HepG2 (cell line): ENCODE results near the gene NCOA3. TPM values are rescaled to one million over a fixed set of nuclear protein-coding genes. Genes with fewer than 3 reads are reported as not detected.

Experiments
- ARNT2 ChIP-seq: sonication (generic); formaldehyde crosslinking; IDR thresholded peaks from 2 replicates; pipeline ENCODE4 v1.8.0; 2022; ENCODE audit warnings: mild to moderate bottlenecking, low read depth, missing genetic modification reagents, moderate library complexity
- DRAP1 ChIP-seq: IDR thresholded peaks from 2 replicates; pipeline ENCODE4 v1.6.1; 2016; ENCODE audit warnings: missing genetic modification reagents, missing compliant biosample characterization
- GATAD1 ChIP-seq: IDR thresholded peaks from 2 replicates; pipeline ENCODE4 v1.6.1; 2016; ENCODE audit warnings: missing genetic modification reagents, missing compliant biosample characterization
- HNRNPL ChIP-seq: fragments of 200-400 bp; formaldehyde crosslinking; IDR thresholded peaks from 2 replicates; pipeline ENCODE4 v1.6.1; 2017; ENCODE audit warnings: mild to moderate bottlenecking, low read depth, low read length
- IRX3 ChIP-seq: sonication (generic); formaldehyde crosslinking; IDR thresholded peaks from 2 replicates; pipeline ENCODE4 v1.8.1; 2023; ENCODE audit warnings: mild to moderate bottlenecking, low read depth, missing genetic modification reagents, borderline replicate concordance
- NCOR1 ChIP-seq: fragments of 200-600 bp; sonication (generic); IDR thresholded peaks from 2 replicates; pipeline ENCODE4 v1.7.0; 2017; ENCODE audit warnings: antibody characterized with exemption, low read length, borderline replicate concordance
- PHF8 ChIP-seq: sonication (generic); formaldehyde crosslinking; IDR thresholded peaks from 2 replicates; pipeline ENCODE4 v1.5.0; 2020; ENCODE audit warnings: missing genetic modification reagents
- POLR2AphosphoS2 ChIP-seq: IDR thresholded peaks from 2 replicates; pipeline ENCODE4 v1.6.1; 2011; ENCODE audit warnings: low read depth, low read length, improper control_type of control experiment
- RELA ChIP-seq: sonication (generic); formaldehyde crosslinking; IDR thresholded peaks from 2 replicates; pipeline ENCODE4 v1.4.0; 2020; ENCODE audit warnings: missing genetic modification reagents
- TBX3 ChIP-seq: fragments of 450-650 bp; IDR thresholded peaks from 2 replicates; pipeline ENCODE4 v1.6.1; 2017; ENCODE audit warnings: antibody characterized with exemption, mild to moderate bottlenecking, inconsistent platforms, borderline replicate concordance
- ZBTB21 ChIP-seq: sonication (generic); formaldehyde crosslinking; IDR thresholded peaks from 2 replicates; pipeline ENCODE4 v1.4.0; 2020; ENCODE audit warnings: missing genetic modification reagents
- ZBTB34 ChIP-seq: sonication (generic); formaldehyde crosslinking; IDR thresholded peaks from 2 replicates; pipeline ENCODE4 v1.8.0; 2022; ENCODE audit warnings: mild to moderate bottlenecking, missing genetic modification reagents
- ZFY ChIP-seq: sonication (generic); formaldehyde crosslinking; IDR thresholded peaks from 2 replicates; pipeline ENCODE4 v1.4.0; 2020; ENCODE audit warnings: missing genetic modification reagents
- ZNF260 ChIP-seq: sonication (generic); formaldehyde crosslinking; IDR thresholded peaks from 2 replicates; pipeline ENCODE4 v1.4.0; 2020; ENCODE audit warnings: missing genetic modification reagents, low read depth, mild to moderate bottlenecking, borderline replicate concordance
- ZNF503 ChIP-seq: sonication (generic); formaldehyde crosslinking; IDR thresholded peaks from 2 replicates; pipeline ENCODE4 v1.4.0; 2020; ENCODE audit warnings: missing genetic modification reagents
- ZNF564 ChIP-seq: sonication (generic); formaldehyde crosslinking; IDR thresholded peaks from 2 replicates; pipeline ENCODE4 v1.8.1; 2023; ENCODE audit warnings: mild to moderate bottlenecking, missing genetic modification reagents
- ZNF580 ChIP-seq: IDR thresholded peaks from 2 replicates; pipeline ENCODE4 v1.6.1; 2016; ENCODE audit warnings: low read depth, borderline replicate concordance
- ZNF652 ChIP-seq: IDR thresholded peaks from 2 replicates; pipeline ENCODE4 v1.6.1; 2016; ENCODE audit warnings: low read depth, borderline replicate concordance
- ZNF660 ChIP-seq: sonication (generic); formaldehyde crosslinking; IDR thresholded peaks from 2 replicates; pipeline ENCODE4 v1.5.1; 2020; ENCODE audit warnings: mild to moderate bottlenecking, low read depth, missing genetic modification reagents, borderline replicate concordance
- ZNF790 ChIP-seq: sonication (generic); formaldehyde crosslinking; IDR thresholded peaks from 2 replicates; pipeline ENCODE4 v1.8.0; 2022; ENCODE audit warnings: missing genetic modification reagents, mild to moderate bottlenecking, borderline replicate concordance
- ZSCAN12 ChIP-seq: sonication (generic); formaldehyde crosslinking; IDR thresholded peaks from 2 replicates; pipeline ENCODE4 v1.9.0; 2021; ENCODE audit warnings: mild to moderate bottlenecking, missing genetic modification reagents
- ZSCAN31 ChIP-seq: sonication (generic); formaldehyde crosslinking; IDR thresholded peaks from 2 replicates; pipeline ENCODE4 v1.5.0; 2020; ENCODE audit warnings: low read depth, mild to moderate bottlenecking, missing genetic modification reagents
- polyA plus RNA-seq, 8 experiments: library from polyadenylated mRNA; depleted of rRNA in 3 of 8; stranded (reverse) in 7 of 8; unstranded in 1 of 8; fragments of >200 nt; fragmentation: Illumina TruSeq in 4 of 8; extraction: Trizol in 4 of 8; gene quantifications; 2 replicates each; pipeline versions ENCODE4 v1.2.1 to v1.2.3, GENCODE V29; 2011 to 2016; ENCODE audit warnings: low read depth in 4 of 8, missing spikeins in 1 of 8, mixed read lengths in 1 of 8; ENCODE audit not compliant: insufficient read depth in 1 of 8
- total RNA-seq, 5 experiments: library from RNA; depleted of rRNA; stranded (reverse); fragments of >200 nt; fragmentation: Illumina TruSeq; extraction: Trizol; gene quantifications; 2 replicates each; pipeline ENCODE4 v1.2.3, GENCODE V29; 2016; ENCODE audit warnings: low read depth in 1 of 5

Gene NCOA3
- total and polyA plus RNA-seq, 2 of the 13 experiments (the other 11 are each of a cell fraction or from before 2014, with no cell fraction given): 35.0 to 56.8 TPM

GRCh38 chr20:47576516-47577033, 74.9 kb downstream of the NCOA3 start (continued):
- TF ChIP-seq GATAD1 (CRISPR knock-in tag) (peak; percentile 47; the same call in 1 of the 2 replicates), DRAP1 (CRISPR knock-in tag) (peak; percentile 87), RELA (no peak), ZNF564 (CRISPR knock-in tag) (no peak), IRX3 (CRISPR knock-in tag) (no peak), NCOR1 (peak; percentile 74; the same call in 1 of the 2 replicates), ZNF652 (CRISPR knock-in tag) (peak; percentile 100), ZNF660 (CRISPR knock-in tag) (no peak), ZBTB34 (CRISPR knock-in tag) (no peak), TBX3 (no peak), ZNF260 (CRISPR knock-in tag) (no peak), PHF8 (CRISPR knock-in tag) (no peak), ZBTB21 (CRISPR knock-in tag) (no peak), ZFY (no peak), ZSCAN31 (CRISPR knock-in tag) (no peak), ZNF790 (CRISPR knock-in tag) (no peak), HNRNPL (no peak), ZNF503 (CRISPR knock-in tag) (0 out of 2 replicates have a peak, but pooled peaks have one; percentile 77), ZSCAN12 (no peak), POLR2AphosphoS2 (no peak), ZNF580 (CRISPR knock-in tag) (no peak), ARNT2 (CRISPR knock-in tag) (no peak)
